HCT116 (cell line): Measurements from ENCODE around the gene MEI1. TPM values are rescaled to one million over a fixed set of nuclear protein-coding genes. Genes with fewer than 3 reads are reported as not detected.

Source experiments
- ATAC-seq: fragments of 200-7000 bp; cut with Tn5 transposase; 2 replicates; pipeline ENCODE4 v1.9.1; 2020; ENCODE audit warnings: mild to moderate bottlenecking, moderate library complexity
- BruUV-seq: library from RNA; stranded (reverse); fragments of 400-500 nt; replicated peaks from 2 replicates; lab custom pipeline; 2021; lab: Mats Ljungman, UMichigan
- CTCF ChIA-PET: fragments of 300-600 bp; sonication (Branson Sonifier 250); formaldehyde crosslinking; loops from one replicate; lab custom pipeline; 2021; ENCODE audit warnings: antibody characterized with exemption; lab: Charles Lee
- POLR2A ChIA-PET: fragments of 300-600, 350-600 bp; sonication (Branson Sonifier 250); formaldehyde crosslinking; loops from one replicate; lab custom pipeline; 2021; ENCODE audit warnings: antibody characterized with exemption; lab: Charles Lee
- RAD21 ChIA-PET, 2 experiments: fragments of 300-600 bp; sonication (Branson Sonifier 250); formaldehyde crosslinking; loops; one replicate each; lab custom pipeline; 2023; ENCODE audit warnings: low total read pairs in 2 of 2; ENCODE audit not compliant: uncharacterized antibody in 2 of 2, unreplicated experiment in 2 of 2, low non-redundant PET in 1 of 2; lab: Charles Lee
- DNase-seq: peaks from one replicate; pipeline ENCODE4 v3.0.0-alpha.2; 2010; ENCODE audit warnings: low read depth, low spot score
- H2AFZ ChIP-seq: fragments of 200-600 bp; shearing (Covaris generic), sonication (generic); 2 replicates; pipeline ENCODE4 v1.6.1; 2017; ENCODE audit warnings: low read depth, mixed run types, mixed read lengths, antibody characterized with exemption, low read length; ENCODE audit not compliant: poor library complexity, severe bottlenecking
- H3K27ac ChIP-seq: 2 replicates; pipeline ENCODE4 v1.5.1; 2012; ENCODE audit warnings: low read depth, low read length
- H3K27me3 ChIP-seq: fragments of 200-600 bp; sonication (generic); 2 replicates; pipeline ENCODE4 v1.6.1; 2016; ENCODE audit warnings: mixed run types, low read length, mixed read lengths; ENCODE audit not compliant: insufficient read depth
- H3K36me3 ChIP-seq, 2 experiments: fragments of 200-500 bp in 1 of 2; fragments of 200-600 bp in 1 of 2; sonication (Bioruptor generic) in 1 of 2; sonication (generic) in 1 of 2; 2 replicates each; pipeline versions ENCODE4 v1.5.1 to v1.6.1; 2014 to 2016; ENCODE audit warnings: low read length in 2 of 2, inconsistent platforms in 1 of 2, mixed read lengths in 1 of 2, mixed run types in 1 of 2; ENCODE audit not compliant: insufficient read depth in 2 of 2, control insufficient read depth in 1 of 2
- H3K4me1 ChIP-seq, 2 experiments: fragments of 200-600 bp in 1 of 2; sonication (generic) in 1 of 2; 2 replicates each; pipeline versions ENCODE4 v1.5.1 to v1.6.1; 2012 to 2017; ENCODE audit warnings: low read length in 2 of 2, inconsistent platforms in 1 of 2, mild to moderate bottlenecking in 1 of 2, mixed read lengths in 1 of 2, mixed run types in 1 of 2, moderate library complexity in 1 of 2; ENCODE audit not compliant: insufficient read depth in 2 of 2, control insufficient read depth in 1 of 2
- H3K4me2 ChIP-seq: fragments of 200-600 bp; sonication (generic); 2 replicates; pipeline ENCODE4 v1.6.1; 2017; ENCODE audit warnings: mixed run types, low read length, mixed read lengths
- H3K4me3 ChIP-seq, 2 experiments: fragments of 200-600 bp in 1 of 2; sonication (generic) in 1 of 2; replicated peaks in 1 of 2; 2 replicates each; pipeline ENCODE4 v1.5.1; 2011 to 2016; ENCODE audit warnings: low read length in 2 of 2, control low read depth in 1 of 2, low read depth in 1 of 2, mild to moderate bottlenecking in 1 of 2, mixed read lengths in 1 of 2, mixed run types in 1 of 2
- H3K79me2 ChIP-seq: fragments of 200-600 bp; sonication (generic); 2 replicates; pipeline ENCODE4 v1.6.1; 2017; ENCODE audit warnings: mild to moderate bottlenecking, mixed run types, low read length, moderate library complexity, mixed read lengths; ENCODE audit not compliant: insufficient read depth
- H3K9ac ChIP-seq: fragments of 200-600 bp; sonication (generic); 2 replicates; pipeline ENCODE4 v1.6.1; 2016; ENCODE audit warnings: low read length, mixed read lengths
- H3K9me2 ChIP-seq: fragments of 200-600 bp; sonication (generic), shearing (Covaris generic); 2 replicates; pipeline ENCODE4 v1.6.1; 2017; ENCODE audit warnings: mixed run types, mild to moderate bottlenecking, moderate library complexity; ENCODE audit not compliant: insufficient read depth
- H3K9me3 ChIP-seq, 2 experiments: fragments of 200-500 bp in 1 of 2; fragments of 200-600 bp in 1 of 2; sonication (Bioruptor generic) in 1 of 2; sonication (generic) in 1 of 2; 2 replicates each; pipeline ENCODE4 v1.6.1; 2014 to 2017; ENCODE audit warnings: low read length in 2 of 2, mixed read lengths in 2 of 2, inconsistent platforms in 1 of 2, low read depth in 1 of 2, mild to moderate bottlenecking in 1 of 2, mixed run types in 1 of 2, moderate library complexity in 1 of 2; ENCODE audit not compliant: control insufficient read depth in 1 of 2, insufficient read depth in 1 of 2
- H4K20me1 ChIP-seq: fragments of 200-600 bp; sonication (generic), shearing (Covaris generic); 2 replicates; pipeline ENCODE4 v1.6.1; 2017; ENCODE audit warnings: mixed run types, mild to moderate bottlenecking, moderate library complexity; ENCODE audit not compliant: insufficient read depth
- CBX3 ChIP-seq: IDR thresholded peaks from 2 replicates; pipeline ENCODE4 v1.6.1; 2012; ENCODE audit warnings: low read depth
- CTCF ChIP-seq, 3 experiments: fragments of 200-600 bp in 1 of 3; sonication (generic) in 1 of 3; IDR thresholded peaks in 2 of 3; conservative IDR thresholded peaks in 1 of 3; 2 replicates each; pipeline ENCODE4 v1.5.1; 2012 to 2017; ENCODE audit warnings: low read depth in 2 of 3, low read length in 2 of 3, antibody characterized with exemption in 1 of 3, borderline replicate concordance in 1 of 3, control low read depth in 1 of 3, mild to moderate bottlenecking in 1 of 3, mixed read lengths in 1 of 3, mixed run types in 1 of 3, moderate library complexity in 1 of 3; ENCODE audit not compliant: insufficient read depth in 1 of 3
- EGR1 ChIP-seq: IDR thresholded peaks from 2 replicates; pipeline ENCODE4 v1.6.1; 2012; ENCODE audit warnings: low read depth
- ELF1 ChIP-seq: IDR thresholded peaks from 2 replicates; pipeline ENCODE4 v1.6.1; 2012; ENCODE audit warnings: low read depth, borderline replicate concordance
- EZH2phosphoT487 ChIP-seq: fragments of 200-600 bp; IDR thresholded peaks from 2 replicates; pipeline ENCODE4 v1.6.1; 2018; ENCODE audit warnings: antibody characterized with exemption, borderline replicate concordance
- FOSL1 ChIP-seq: IDR thresholded peaks from 2 replicates; pipeline ENCODE4 v1.6.1; 2012; ENCODE audit warnings: low read depth
- JUND ChIP-seq: IDR thresholded peaks from 2 replicates; pipeline ENCODE4 v1.6.1; 2012
- POLR2A ChIP-seq: IDR thresholded peaks from 2 replicates; pipeline ENCODE4 v1.7.0; 2011; ENCODE audit warnings: borderline replicate concordance; ENCODE audit not compliant: insufficient read depth, insufficient read length; ENCODE audit errors: extremely low read depth
- POLR2AphosphoS5 ChIP-seq: IDR thresholded peaks from 2 replicates; pipeline ENCODE4 v1.6.1; 2011; ENCODE audit warnings: mild to moderate bottlenecking, low read depth, low read length, moderate library complexity
- SIN3A ChIP-seq: IDR thresholded peaks from 2 replicates; pipeline ENCODE4 v1.6.1; 2012; ENCODE audit warnings: low read depth
- SP1 ChIP-seq: IDR thresholded peaks from 2 replicates; pipeline ENCODE4 v1.6.1; 2012; ENCODE audit warnings: low read depth
- SRF ChIP-seq: IDR thresholded peaks from 2 replicates; pipeline ENCODE4 v1.6.1; 2012; ENCODE audit warnings: low read depth
- YY1 ChIP-seq: IDR thresholded peaks from 2 replicates; pipeline ENCODE4 v1.6.1; 2011; ENCODE audit warnings: low read length, low read depth, moderate library complexity, mild to moderate bottlenecking; ENCODE audit not compliant: insufficient replicate concordance; ENCODE audit errors: extremely low read depth
- ZNF274 ChIP-seq: fragments of 200-500 bp; sonication (Bioruptor generic); IDR thresholded peaks from 2 replicates; pipeline ENCODE4 v1.6.1; 2014; ENCODE audit warnings: mild to moderate bottlenecking, low read depth, low read length, inconsistent platforms
- intact Hi-C: fragments of 100-400 bp; cut with micrococcal nuclease; formaldehyde crosslinking; loops from 2 replicates; pipeline ENCODE4 v1.10.0; 2022
- total RNA-seq: library from RNA; stranded (reverse); gene quantifications from one replicate; pipeline ENCODE4 v1.2.1, GENCODE V29; 2021; ENCODE audit not compliant: unreplicated experiment
- TF ChIP-seq, protein P1 (sequence below): IDR thresholded peaks from 2 replicates; pipeline ENCODE4 v1.6.1; 2012; ENCODE audit warnings: low read depth
- TF ChIP-seq, protein P2 (sequence below): IDR thresholded peaks from 2 replicates; pipeline ENCODE4 v1.6.1; 2012

Gene MEI1
- total RNA-seq, 1 experiment from 2014 or later, result 0.64 TPM

DNA sequence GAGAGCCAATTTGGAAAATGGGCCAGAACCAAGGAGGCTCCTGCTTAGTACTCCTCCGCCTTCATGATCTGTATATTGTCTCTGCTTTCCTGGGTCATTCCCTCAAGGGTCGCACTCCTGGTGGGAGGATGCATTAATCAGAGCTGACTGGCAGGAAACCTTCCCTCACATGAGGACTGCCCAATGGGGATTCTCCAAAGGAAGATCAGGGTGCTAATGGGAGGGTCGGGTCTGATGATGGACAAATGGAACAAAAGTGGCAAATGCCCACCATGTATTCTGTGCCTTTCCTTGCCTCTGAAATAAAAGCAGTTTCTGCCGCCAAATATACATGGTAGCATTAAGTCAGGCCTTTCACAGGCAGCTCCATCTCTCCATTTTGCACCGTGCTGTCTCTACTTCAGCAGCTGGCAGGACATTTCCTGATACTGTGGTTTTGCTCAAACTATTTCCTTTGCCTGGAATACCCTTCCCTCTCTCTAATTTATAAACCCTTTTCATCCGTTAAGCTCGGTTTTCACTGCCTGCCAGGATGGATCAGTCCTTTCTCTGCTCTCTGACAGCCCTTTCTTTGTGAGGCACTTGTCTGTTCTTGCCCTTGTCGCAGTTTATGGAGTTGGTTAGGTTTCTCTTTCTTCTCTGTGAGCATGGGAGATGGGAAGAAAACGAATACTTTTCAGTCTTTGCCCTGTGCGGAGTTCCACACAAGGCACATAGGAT, 147.1 kb downstream of the MEI1 start (continued):
- no peak for TF ChIP-seq CTCF (IDR thresholded peaks at IDR 0.05 in 2 of 3, conservative IDR thresholded peaks at IDR 0.05 in 1 of 3; ENCODE audit: borderline replicate concordance in 1 of 3, insufficient read depth in 1 of 3, low read depth in 2 of 3, low read length in 2 of 3)
- TF ChIP-seq, all 23 proteins: peak for 0

GRCh38 chr22:41847300-41847699, 148.0 kb downstream of the MEI1 start:
- Histone ChIP-seq H2AFZ (no peak overlapping the region), H3K4me1 (peaks cover 9 to 15% of the 10 kb centered on the region in 2 experiments; a peak in 3 of 4 replicates), H4K20me1 (no peaks in the 10 kb centered on the region; the same call in 1 of the 2 replicates), H3K79me2 (peaks cover 88% of the 10 kb centered on the region), H3K36me3 (no peaks in the 10 kb centered on the region), H3K4me2 (no peak overlapping the region), H3K27me3 (no peaks in the 10 kb centered on the region), H3K9me2 (no peaks in the 10 kb centered on the region), H3K9ac (no peak overlapping the region), H3K27ac (no peak overlapping the region), H3K4me3 (no peak overlapping the region), H3K9me3 (no peaks in the 10 kb centered on the region)
- intact Hi-C loops, result no loop called here
- BruUV-seq, result no TSS peak
- ATAC-seq (no peak), DNase-seq (no peak)
- CTCF ChIA-PET, result interaction anchor here (1.2 to 1.3 kb wide), 3 partner anchors 10 to 180 kb away, joined by 3 to 4 read pairs (median 3); no protein-coding TSS in a partner anchor
- POLR2A ChIA-PET, result no interaction called here
- RAD21 ChIA-PET, result no interaction called here
- no peak for TF ChIP-seq EGR1
- TF ChIP-seq CBX3, result no peak
- TF ChIP-seq FOSL1, result no peak
- TF ChIP-seq POLR2AphosphoS5, result no peak
- no peak for TF ChIP-seq SRF
- TF ChIP-seq JUND, result no peak
- TF ChIP-seq, protein P1, sequence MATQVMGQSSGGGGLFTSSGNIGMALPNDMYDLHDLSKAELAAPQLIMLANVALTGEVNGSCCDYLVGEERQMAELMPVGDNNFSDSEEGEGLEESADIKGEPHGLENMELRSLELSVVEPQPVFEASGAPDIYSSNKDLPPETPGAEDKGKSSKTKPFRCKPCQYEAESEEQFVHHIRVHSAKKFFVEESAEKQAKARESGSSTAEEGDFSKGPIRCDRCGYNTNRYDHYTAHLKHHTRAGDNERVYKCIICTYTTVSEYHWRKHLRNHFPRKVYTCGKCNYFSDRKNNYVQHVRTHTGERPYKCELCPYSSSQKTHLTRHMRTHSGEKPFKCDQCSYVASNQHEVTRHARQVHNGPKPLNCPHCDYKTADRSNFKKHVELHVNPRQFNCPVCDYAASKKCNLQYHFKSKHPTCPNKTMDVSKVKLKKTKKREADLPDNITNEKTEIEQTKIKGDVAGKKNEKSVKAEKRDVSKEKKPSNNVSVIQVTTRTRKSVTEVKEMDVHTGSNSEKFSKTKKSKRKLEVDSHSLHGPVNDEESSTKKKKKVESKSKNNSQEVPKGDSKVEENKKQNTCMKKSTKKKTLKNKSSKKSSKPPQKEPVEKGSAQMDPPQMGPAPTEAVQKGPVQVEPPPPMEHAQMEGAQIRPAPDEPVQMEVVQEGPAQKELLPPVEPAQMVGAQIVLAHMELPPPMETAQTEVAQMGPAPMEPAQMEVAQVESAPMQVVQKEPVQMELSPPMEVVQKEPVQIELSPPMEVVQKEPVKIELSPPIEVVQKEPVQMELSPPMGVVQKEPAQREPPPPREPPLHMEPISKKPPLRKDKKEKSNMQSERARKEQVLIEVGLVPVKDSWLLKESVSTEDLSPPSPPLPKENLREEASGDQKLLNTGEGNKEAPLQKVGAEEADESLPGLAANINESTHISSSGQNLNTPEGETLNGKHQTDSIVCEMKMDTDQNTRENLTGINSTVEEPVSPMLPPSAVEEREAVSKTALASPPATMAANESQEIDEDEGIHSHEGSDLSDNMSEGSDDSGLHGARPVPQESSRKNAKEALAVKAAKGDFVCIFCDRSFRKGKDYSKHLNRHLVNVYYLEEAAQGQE, result no peak
- TF ChIP-seq POLR2A, result no peak
- TF ChIP-seq EZH2phosphoT487, result no peak
- TF ChIP-seq CTCF (IDR thresholded peaks at IDR 0.05 in 2 of 3, conservative IDR thresholded peaks at IDR 0.05 in 1 of 3; ENCODE audit: borderline replicate concordance in 1 of 3, insufficient read depth in 1 of 3, low read depth in 2 of 3, low read length in 2 of 3), result no peak
- TF ChIP-seq, protein P2, sequence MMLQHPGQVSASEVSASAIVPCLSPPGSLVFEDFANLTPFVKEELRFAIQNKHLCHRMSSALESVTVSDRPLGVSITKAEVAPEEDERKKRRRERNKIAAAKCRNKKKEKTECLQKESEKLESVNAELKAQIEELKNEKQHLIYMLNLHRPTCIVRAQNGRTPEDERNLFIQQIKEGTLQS, result no peak
- no peak for TF ChIP-seq ZNF274
- TF ChIP-seq ELF1, result no peak
- TF ChIP-seq SIN3A, result no peak
- TF ChIP-seq SP1, result no peak
- no peak for TF ChIP-seq YY1
